Measurements from ENCODE around the gene LSM4.

Gene LSM4

DNA sequence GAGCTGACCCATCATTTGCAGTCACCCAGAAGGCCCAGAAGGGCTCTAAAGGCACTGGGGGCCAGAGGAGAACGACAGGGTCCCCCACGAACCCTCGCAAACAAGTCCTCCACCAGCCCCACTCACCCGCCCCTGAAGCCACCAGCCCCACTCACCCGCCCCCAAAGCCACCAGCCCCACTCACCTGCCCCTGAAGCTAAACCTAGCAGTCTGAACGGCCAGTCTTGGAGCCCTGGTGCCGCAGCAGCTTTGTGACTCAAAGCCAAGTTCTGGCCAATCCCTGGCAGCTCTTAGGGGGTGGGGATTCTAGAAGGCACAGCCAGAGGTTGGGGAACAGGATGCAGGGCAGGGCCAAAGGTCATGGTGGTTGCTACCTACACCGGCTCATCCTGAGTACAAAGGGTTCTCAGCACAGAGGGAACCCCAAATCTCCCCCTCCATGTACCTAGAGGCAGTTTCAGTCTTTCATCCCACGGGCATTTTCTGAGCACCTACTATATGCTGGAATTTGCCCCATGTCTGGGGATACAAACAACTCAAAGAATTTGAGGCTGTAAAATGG is 48.6 kb downstream of the LSM4 start, which contains the start of gene IQCN:
IQCN (minus strand) TSS at position 234 of the 562 bp plus-strand sequence. CDS start 4,974 bp downstream, outside the sequence.
- no peak for DNase-seq

GRCh38 chr19:18273561-18274218 is 49.2 kb downstream of the LSM4 start:
- no peak for DNase-seq

- DNase-seq, result no peak
These were observed 51.4 kb downstream of the LSM4 start for GRCh38 chr19:18271433-18271841.

DNA sequence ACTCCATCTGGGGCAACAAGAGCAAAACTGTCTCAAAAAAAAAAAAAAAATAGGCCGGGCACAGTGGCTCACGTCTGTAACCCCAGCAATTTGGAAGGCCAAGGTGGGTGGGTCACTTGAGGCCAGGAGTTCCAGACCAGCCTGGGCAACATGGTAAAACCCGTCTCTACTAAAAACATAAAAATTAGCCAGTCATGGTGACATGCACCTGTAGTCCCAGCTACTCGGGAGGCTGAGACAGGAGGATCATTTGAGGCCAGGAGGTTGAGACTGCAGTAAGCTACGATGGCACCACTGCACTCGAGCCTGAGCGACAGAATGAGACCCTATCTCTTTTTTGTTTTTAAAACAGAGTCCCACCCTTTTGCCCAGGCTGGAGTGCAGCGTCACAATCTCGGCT is 52.5 kb downstream of the LSM4 start:
- no peak for DNase-seq

DNA sequence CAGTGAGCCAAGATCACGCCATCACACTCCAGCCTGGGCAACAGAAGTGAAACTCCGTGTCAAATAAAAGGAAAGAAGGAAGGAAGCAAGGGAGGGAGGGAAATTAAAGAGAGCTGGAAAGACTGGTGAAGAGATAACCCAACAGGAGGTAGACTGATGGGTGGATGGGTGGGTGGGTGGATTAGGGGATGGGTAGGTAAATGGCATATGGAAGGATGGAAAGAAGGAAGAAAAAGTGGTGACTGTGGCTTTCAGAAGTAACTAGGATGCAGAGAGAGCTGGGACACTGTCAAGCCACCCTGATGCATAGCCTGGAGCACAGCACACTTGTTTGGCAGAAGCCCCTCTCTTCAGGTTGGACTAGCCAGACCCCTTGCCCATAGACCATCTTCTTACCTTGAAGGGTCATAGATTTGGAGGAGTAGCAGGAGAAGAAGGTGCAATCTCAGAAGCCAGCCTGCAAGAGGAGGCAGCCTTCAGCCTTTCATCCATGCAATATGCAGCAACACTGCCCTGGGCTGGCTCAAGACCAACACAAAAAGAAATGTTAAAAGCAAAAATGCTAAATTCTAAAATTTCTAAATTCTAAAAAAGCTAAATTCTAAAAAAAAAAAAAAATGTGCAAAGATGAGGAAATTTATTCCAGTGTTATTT is 53.7 kb downstream of the LSM4 start:
- no peak for DNase-seq

DNA sequence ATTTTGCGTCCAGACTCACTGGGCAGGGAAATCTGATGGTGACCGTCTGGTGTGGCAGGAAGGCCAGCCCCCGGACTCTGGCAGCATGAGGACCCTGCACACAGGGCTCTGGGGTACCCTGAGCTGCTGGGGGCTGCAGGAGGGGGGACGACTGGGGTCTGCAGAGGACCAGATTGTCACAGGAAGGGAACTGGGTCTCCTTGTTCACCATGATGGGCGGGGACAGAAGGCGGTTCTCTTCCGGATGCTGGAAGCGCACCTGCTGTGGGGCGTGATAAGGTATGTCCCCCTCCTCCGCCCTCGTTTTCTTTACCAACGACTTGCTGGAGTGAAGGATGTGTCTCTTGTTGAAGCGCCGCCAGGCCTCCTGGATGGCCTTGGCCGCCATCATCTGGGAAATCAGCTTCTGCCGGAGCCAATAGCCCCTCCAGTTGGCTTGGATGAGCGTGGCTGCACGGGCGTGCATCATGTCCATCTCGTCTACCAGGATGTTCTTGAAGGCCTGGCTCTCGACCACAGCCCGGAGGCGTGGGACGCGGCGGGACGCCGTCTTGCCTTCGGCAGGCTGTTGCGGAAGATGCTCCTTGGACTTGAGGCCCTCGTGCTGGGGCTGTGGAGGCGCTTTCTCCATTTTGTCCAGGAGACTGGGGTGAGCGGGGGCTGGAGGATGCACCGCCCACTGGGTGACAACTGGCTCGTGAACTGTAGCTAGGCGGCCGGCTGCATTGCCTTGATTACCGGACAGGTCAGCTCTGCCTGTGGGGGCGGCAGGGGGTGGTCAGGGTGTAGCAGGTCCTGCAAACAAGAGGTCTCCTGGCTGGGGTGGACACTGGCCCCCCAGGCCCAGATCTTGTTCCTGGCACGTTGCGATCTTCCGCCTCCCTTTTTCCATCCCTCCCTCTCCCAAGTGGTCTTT is 55.8 kb downstream of the LSM4 start:
- no peak for DNase-seq

DNA sequence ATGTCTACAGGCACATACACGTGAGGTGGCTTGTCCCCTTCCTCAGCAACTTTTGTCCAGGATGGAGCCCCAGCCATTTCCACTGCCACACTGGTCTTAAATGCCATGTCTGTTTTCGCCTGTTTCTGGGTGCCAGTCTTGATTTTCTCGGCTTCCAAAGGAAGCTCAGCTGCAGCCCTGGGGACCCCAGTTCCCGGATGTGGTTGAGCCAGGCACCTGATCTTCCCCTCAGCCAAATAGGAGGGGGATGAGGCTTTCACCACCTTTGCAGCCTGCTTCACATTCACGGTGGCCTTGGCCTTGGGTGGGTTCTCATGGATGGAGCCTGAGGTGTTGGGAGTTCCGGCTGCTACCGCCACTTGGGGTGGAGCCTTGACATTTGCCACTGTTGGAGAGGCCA is 57.3 kb downstream of the LSM4 start:
- DNase-seq, result no peak

DNA sequence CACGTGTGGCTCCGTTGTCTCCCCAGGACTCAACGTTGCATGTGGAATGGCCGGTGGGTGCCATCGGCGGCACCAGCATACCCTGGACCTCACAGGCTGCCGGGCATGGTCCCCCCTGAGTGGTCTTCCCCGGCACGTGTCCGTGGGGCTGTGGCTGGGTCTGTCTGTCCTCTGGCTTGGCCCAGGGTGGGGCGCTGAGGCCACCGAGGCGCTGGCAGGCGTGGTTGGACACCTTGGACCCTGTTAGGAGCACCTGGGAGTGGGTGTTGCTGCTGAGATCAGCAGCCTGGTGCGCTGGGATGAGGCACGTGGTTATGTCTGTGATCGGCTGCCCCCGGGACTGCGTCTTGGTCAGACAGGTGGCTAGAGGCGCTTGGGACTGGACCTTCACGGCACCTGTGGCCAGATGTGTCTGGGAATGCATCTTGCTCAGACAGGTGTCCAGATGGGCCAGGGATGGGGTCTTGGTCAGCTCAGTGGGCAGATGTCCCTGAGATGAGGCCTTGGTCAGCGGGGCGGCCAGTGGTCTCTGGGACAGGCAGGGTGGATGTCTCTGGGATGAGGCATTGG is 57.8 kb downstream of the LSM4 start:
- DNase-seq, result no peak

- no peak for DNase-seq
These were observed 58.6 kb downstream of the LSM4 start for GRCh38 chr19:18264137-18264854.

GRCh38 chr19:18263324-18264136 is 59.3 kb downstream of the LSM4 start:
- DNase-seq, result no peak

DNA sequence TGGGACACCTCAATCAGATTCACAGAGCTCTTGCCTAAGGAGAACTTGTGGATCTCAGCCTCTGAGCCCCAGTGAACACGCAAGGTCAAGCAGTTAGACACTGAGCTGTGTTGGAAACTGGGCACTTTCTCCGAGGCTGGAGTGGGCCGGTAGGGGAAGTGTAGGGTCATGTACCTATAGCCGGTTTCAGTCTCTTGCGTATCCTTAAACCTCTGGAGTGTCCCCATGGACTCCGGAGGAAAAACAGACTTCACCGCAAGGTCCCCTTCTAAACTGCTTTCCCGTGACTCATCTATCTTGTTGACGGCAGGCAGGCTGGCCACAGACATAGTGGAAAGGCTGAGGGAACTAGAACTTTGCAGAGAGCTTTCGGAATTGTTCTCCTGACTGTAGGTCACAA is 60.0 kb downstream of the LSM4 start:
- DNase-seq, result no peak

DNA sequence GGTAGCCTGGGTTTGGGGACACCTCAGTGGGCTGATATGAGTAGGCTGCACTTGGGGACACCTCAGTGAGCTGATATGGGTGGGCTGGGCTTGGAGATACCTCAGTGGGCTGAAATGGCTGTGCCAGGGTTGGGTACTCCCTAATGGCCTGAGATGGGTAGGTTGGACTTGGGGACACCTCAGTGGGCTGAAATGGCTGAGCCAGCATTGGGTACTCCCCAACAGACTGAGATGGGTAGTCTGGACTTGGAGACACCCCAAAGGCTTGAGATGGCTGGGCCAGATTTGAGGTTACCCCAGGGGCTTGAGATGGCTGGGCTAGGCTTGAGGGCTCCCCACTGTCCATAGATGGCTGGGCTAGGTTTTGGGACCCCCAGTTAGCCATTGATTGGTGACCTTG is 60.7 kb downstream of the LSM4 start:
- no peak for DNase-seq

- DNase-seq, result no peak
These were observed 61.4 kb downstream of the LSM4 start for GRCh38 chr19:18261474-18261873.

DNA sequence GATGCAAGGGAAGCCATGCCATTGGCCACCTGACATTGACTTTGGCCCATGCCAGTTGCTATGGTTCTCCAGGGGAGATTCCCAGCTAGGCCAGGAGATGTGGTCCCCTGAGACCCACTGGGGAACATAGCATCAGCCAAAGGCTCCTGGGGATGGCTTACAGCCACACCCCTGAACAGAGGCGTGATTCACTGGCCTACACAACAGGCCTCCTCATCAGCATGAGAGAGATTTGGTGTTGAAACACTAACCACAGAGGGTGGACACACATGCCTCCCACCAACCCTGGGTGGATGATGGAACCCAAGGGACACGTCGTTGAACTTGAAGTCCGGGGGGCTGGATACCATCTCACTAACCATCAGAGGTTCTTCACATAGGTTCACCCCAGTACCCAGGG is 63.0 kb downstream of the LSM4 start:
- DNase-seq, result no peak

DNA sequence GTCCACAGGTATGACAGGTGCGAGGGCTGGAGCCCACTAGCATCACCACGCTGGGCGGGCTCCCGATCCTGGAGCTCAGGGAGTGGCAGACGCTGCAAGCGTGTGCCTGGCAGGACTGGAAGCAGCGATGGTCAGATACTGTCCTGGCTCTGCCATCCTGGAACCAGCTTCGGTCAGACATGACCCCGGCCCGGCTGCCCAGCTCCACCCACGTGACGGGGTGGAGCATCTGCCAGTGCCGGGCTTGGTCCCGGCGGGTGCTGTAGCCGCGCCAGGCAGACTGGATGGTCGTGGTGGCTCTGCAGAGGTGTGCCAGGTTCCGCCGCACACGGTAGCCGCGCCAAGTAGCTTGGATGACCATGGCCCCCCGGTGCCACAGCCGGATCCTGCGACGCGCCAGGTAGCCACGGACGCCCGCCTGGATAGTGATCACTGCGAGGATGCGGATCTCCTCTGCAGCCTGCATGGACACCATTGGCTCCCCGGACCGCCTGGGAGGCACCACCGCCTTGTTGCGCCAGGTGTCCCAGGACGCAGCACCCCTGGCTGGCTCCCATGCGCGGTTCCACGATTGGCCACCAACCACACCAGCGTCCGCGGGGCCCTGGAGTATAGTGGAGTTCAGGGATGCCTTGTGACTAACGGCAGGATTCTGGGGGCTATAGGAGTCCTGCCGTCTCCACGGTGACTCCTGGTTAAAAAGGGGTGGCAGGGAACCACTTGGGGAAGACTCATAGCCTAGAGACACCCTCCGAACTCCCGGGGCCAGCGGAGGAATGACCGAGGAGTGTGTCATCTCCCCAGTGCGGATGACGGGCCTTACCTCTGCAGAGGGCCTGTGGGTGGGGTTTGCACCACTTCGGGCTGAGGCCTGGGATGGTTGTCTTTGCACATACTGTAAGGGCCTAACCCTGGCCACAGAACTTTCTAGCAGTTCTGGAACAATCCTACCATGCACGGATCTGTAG is 65.1 kb downstream of the LSM4 start:
- DNase-seq, result no peak

All from NCI-H2227 treated with DMSO at 0.1 percent for 48 hours (cell line).